Uterus (tissue), 4 donors: ENCODE results near the gene CATSPER4. TPM values are rescaled to one million over a fixed set of nuclear protein-coding genes. Genes with fewer than 3 reads are reported as not detected.

Experiments
- DNase-seq, 2 donors: peaks; one replicate each; pipeline ENCODE4 v3.0.0-alpha.2; 2019 to 2020
- H3K27ac ChIP-seq, 2 donors: fragments of 200-600 bp; sonication (generic); 1 replicate in 1 of 2; 2 replicates in 1 of 2; pipeline ENCODE4 v1.5.1; 2016 to 2018
- H3K27me3 ChIP-seq, 2 donors: fragments of 200-600 bp; sonication (generic); one replicate each; pipeline ENCODE4 v1.5.1; 2018 to 2019; ENCODE audit warnings: control low read depth in 1 of 2
- H3K36me3 ChIP-seq, 2 donors: fragments of 200-600 bp; sonication (generic); one replicate each; pipeline ENCODE4 v1.5.1; 2019; ENCODE audit warnings: control low read depth in 1 of 2
- H3K4me1 ChIP-seq, 2 donors: fragments of 200-600 bp; sonication (generic); one replicate each; pipeline ENCODE4 v1.5.1; 2018 to 2019; ENCODE audit warnings: control low read depth in 1 of 2
- H3K4me3 ChIP-seq, 2 donors: fragments of 200-600 bp; sonication (generic); 1 replicate in 1 of 2; 2 replicates in 1 of 2; pipeline ENCODE4 v1.5.1; 2018 to 2019; ENCODE audit warnings: mild to moderate bottlenecking in 1 of 2
- H3K9me3 ChIP-seq, 2 donors: fragments of 200-600 bp; sonication (generic); one replicate each; pipeline ENCODE4 v1.5.1; 2019; ENCODE audit warnings: control low read depth in 1 of 2
- POLR2A ChIP-seq, 2 donors: fragments of 450-650 bp; IDR thresholded peaks; one replicate each; pipeline ENCODE4 v1.6.1; 2016; ENCODE audit warnings: antibody characterized with exemption in 2 of 2, mild to moderate bottlenecking in 1 of 2, moderate library complexity in 1 of 2
- intact Hi-C: fragments of 100-400 bp; cut with DNase I; formaldehyde crosslinking; loops from one replicate; pipeline ENCODE4 v1.15.1; 2023; ENCODE audit warnings: low total_unique reads
- total RNA-seq, 4 donors: library from RNA; depleted of rRNA in 3 of 4; stranded (reverse); fragments of >200 nt in 3 of 4; gene quantifications; one replicate each; pipeline versions ENCODE4 v1.1.0 to v1.2.4, GENCODE V29; 2014 to 2023
- TF ChIP-seq, protein P1 (sequence below), 4 experiments: fragments of 200-600 bp in 2 of 4; fragments of 450-650 bp in 2 of 4; sonication (generic) in 2 of 4; IDR thresholded peaks; one replicate each; pipeline ENCODE4 v1.5.1; 2016 to 2019; ENCODE audit warnings: antibody characterized with exemption in 4 of 4, mild to moderate bottlenecking in 2 of 4, moderate library complexity in 1 of 4
- donor health status: DM: yes; HTN: yes; CAD: no.

Gene CATSPER4
- total RNA-seq, 4 donors from 2014 or later: not detected

DNA sequence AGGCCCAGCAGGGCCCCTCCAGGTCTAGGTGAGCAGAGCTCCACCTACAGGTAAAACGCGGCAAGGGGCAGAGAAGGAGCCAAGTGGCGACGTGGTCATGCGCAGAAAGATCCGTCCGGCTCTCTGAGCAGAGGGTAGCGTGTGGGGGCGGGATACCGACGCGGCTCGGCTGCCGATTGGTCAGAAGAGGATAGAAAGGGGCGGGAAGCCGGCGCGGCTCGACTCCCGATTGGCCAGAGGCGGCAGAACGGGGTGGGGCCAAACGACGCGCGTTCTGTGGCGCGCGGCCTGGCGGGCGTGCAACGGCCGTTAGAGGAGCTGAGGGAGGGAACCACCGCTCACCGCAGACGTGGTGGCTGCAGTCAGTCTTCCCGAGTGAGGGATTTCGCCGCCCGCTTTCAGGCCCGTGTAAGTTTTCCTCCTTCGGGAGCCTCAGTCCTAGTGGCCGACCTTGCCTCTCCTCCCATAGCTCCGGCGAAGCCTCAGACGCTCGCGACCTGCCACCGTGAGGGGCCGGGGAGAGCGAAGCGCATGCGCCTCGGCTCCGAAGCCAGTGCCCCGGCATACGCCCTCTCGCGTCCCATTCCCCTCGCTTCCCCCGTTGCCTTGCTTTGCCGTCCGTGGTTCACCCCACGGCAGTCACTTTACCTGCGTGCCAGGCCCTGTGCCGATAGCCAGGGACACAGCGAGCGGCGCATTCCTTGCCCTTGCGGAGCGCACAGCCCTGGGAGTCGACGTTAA is 43.7 kb downstream of the CATSPER4 start, which contains the start of gene CEP85:
Gene CEP85 (plus strand): TSS at position 298 of the 741 bp plus-strand sequence. CDS start 5,584 bp downstream, outside the sequence.
- Histone ChIP-seq H3K4me3 (peak within 1 kb of the TSS; percentile 46 to 61), H3K27ac (peak within 1 kb of the TSS; percentile 73 to 87), H3K36me3 (no peaks in the 10 kb centered on the region), H3K4me1 (no peaks in the 10 kb centered on the region), H3K9me3 (no peaks in the 10 kb centered on the region), H3K27me3 (no peaks in the 10 kb centered on the region)
- intact Hi-C loops: no loop called here
- DNase-seq: peak; percentile 97 to 98
- TF ChIP-seq POLR2A (IDR thresholded peaks at IDR 0.05): peak; percentile 79 to 89
- TF ChIP-seq, protein P1, sequence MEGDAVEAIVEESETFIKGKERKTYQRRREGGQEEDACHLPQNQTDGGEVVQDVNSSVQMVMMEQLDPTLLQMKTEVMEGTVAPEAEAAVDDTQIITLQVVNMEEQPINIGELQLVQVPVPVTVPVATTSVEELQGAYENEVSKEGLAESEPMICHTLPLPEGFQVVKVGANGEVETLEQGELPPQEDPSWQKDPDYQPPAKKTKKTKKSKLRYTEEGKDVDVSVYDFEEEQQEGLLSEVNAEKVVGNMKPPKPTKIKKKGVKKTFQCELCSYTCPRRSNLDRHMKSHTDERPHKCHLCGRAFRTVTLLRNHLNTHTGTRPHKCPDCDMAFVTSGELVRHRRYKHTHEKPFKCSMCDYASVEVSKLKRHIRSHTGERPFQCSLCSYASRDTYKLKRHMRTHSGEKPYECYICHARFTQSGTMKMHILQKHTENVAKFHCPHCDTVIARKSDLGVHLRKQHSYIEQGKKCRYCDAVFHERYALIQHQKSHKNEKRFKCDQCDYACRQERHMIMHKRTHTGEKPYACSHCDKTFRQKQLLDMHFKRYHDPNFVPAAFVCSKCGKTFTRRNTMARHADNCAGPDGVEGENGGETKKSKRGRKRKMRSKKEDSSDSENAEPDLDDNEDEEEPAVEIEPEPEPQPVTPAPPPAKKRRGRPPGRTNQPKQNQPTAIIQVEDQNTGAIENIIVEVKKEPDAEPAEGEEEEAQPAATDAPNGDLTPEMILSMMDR (IDR thresholded peaks at IDR 0.05): peak; percentile 74 to 89 (median 76)

DNA sequence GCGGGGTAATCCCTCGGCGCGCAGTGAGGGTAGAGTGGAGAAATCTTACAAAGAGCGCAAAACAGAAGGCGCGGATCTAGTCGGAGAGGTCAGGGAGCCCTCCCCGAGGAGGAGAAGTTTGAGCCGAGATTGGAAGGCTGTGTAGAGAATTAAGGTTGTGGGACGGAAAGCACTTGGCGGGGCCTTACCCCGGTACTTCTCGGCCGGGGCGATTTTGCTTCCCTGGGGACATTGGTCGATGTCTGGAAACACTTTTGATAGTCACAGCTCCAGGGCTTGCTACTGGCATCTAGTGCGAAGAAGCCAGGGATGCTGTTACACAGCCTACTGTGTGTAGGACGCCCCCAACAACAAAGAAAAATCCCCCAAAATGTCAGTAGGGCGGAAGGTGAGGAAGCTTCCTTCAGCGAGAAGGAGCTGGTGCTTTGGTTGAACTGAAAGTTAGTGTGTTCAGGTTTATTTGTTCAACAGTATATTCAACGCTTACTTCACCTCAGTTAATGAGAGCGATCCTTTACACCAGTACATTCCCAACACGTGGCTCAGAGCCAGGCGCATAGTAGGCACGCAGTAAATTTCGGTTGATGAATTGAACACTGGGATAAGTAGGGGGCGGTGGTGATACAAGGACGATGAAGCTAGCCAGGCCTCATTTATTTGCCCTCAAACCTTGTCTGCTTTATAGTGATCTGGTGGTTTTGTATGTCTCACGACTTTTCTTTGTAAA is 44.4 kb downstream of the CATSPER4 start:
- DNase-seq: no peak
- Histone ChIP-seq H3K27ac (peak overlapping the region; percentile 73 to 87), H3K36me3 (no peaks in the 10 kb centered on the region), H3K9me3 (no peaks in the 10 kb centered on the region), H3K27me3 (no peaks in the 10 kb centered on the region), H3K4me1 (no peaks in the 10 kb centered on the region), H3K4me3 (peak overlapping the region; percentile 46 to 61)
- TF ChIP-seq, protein P1 (IDR thresholded peaks at IDR 0.05): no peak
- TF ChIP-seq POLR2A (IDR thresholded peaks at IDR 0.05): no peak
- intact Hi-C loops: no loop called here

DNA sequence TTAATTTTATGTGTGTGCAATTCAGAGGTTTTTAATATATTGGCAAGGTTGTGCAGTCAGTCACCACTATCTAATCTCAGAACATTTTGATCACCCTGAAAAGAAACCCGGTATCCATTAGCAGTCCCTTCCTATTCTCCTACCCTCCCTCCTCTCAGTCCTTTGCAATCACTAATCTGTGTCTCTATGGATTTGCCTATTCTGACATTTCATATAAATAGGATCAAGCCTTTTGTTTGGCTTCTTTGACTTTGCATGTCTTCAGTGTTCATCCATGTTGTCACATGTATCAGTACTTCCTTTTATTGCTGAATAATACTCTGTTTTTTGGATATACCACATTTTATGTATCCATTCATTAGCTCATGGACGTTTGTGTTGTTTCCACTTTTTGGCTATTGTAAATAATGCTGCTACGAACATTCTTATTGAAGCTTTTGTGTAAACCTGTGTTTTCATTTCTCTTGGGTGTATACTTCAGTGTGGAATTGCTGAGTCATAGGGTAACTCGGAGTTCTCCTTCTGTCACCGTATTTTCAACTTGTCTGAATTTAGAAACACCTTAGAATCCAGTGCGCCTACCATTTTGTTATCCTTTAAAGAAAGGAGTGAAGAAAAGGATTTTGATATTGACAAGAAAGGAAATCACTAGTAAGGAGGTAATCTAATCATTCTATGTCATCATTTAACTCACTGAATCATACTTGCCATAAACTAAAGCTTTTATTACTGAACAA is 47.0 kb downstream of the CATSPER4 start:
- Histone ChIP-seq H3K4me3 (no peak overlapping the region), H3K4me1 (no peaks in the 10 kb centered on the region), H3K27me3 (no peaks in the 10 kb centered on the region), H3K27ac (no peak overlapping the region), H3K9me3 (no peaks in the 10 kb centered on the region), H3K36me3 (no peaks in the 10 kb centered on the region)
- DNase-seq: no peak
- TF ChIP-seq POLR2A (IDR thresholded peaks at IDR 0.05): no peak
- TF ChIP-seq, protein P1 (IDR thresholded peaks at IDR 0.05): no peak
- intact Hi-C loops: no loop called here

DNA sequence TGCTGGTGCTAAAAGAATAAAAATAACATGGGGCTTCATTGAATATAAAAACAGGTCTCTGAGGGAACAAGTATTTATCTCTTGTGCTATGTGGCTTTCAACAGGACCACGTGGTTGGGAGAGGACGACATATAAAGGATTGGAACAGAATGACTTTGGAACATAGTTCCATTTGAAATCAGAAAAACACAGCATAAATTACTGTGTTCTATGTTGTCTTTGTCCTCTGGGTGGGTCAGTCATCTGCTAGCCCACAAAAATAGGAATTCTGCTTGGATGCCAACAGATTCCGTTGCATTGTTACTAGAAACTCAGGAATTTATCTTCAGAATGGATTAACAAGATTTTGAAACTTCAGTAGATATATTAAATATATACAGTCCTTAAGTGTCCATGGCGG is 49.5 kb downstream of the CATSPER4 start:
- TF ChIP-seq, protein P1 (IDR thresholded peaks at IDR 0.05): no peak
- H3K4me1 ChIP-seq: no peaks in the 10 kb centered on the region
- no peak overlapping the region for H3K4me3 ChIP-seq
- H3K27ac ChIP-seq: no peak overlapping the region
- H3K36me3 ChIP-seq: no peaks in the 10 kb centered on the region
- no peaks in the 10 kb centered on the region for H3K27me3 ChIP-seq
- DNase-seq: no peak
- H3K9me3 ChIP-seq: no peaks in the 10 kb centered on the region
- intact Hi-C loops: no loop called here

Other genes with a start within 250 kb of the CATSPER4 start
- gene PAFAH2, start 192.5 kb upstream of the CATSPER4 start, total RNA-seq: 10 to 100 TPM in 1 of 4 donors, 1 to 10 TPM in 3; 6.2 to 12.3 (median 9.2) TPM
- gene EXTL1, start 168.8 kb upstream of the CATSPER4 start, total RNA-seq: 1 to 10 TPM in 2 of 4 donors, under 1 TPM in 1, not detected in 1; 0.26 to 2.7 (median 1.7) TPM
- gene SLC30A2, start 144.5 kb upstream of the CATSPER4 start, total RNA-seq: under 1 TPM in 2 of 4 donors, not detected in 2; 0.07 to 0.49 TPM
- 1 to 10 TPM in 1 of 4 donors, under 1 TPM in 1, not detected in 2; 0.77 to 5.4 TPM for gene TRIM63, start 123.0 kb upstream of the CATSPER4 start, total RNA-seq
- gene PDIK1L, start 78.8 kb upstream of the CATSPER4 start, total RNA-seq: 10 to 100 TPM; 13.8 to 95.6 (median 20.9) TPM
- 10 to 100 TPM in 2 of 4 donors, 1 to 10 TPM in 2; 3.2 to 21.0 (median 14.0) TPM for gene FAM110D, start 31.5 kb upstream of the CATSPER4 start, total RNA-seq
- gene C1orf232, start 21.6 kb upstream of the CATSPER4 start, total RNA-seq: not detected
- 10 to 100 TPM in 3 of 4 donors, 1 to 10 TPM in 1; 7.9 to 27.1 (median 16.3) TPM for gene ZNF593, start 20.7 kb upstream of the CATSPER4 start, total RNA-seq
- not detected for gene ZNF593OS, start 18.8 kb upstream of the CATSPER4 start, total RNA-seq
- gene CNKSR1, start 13.1 kb upstream of the CATSPER4 start, total RNA-seq: 10 to 100 TPM in 2 of 4 donors, 1 to 10 TPM in 1, under 1 TPM in 1; 0.29 to 13.3 (median 7.2) TPM
- 10 to 100 TPM in 1 of 4 donors, 1 to 10 TPM in 3; 1.8 to 14.0 (median 5.3) TPM for gene CEP85, start 43.6 kb downstream of the CATSPER4 start, total RNA-seq
- gene SH3BGRL3, start 89.5 kb downstream of the CATSPER4 start, total RNA-seq: 10 to 100 TPM in 3 of 4 donors, 1 to 10 TPM in 1; 5.0 to 86.6 (median 52.3) TPM
- 10 to 100 TPM in 3 of 4 donors, 1 to 10 TPM in 1; 7.4 to 36.5 (median 13.4) TPM for gene UBXN11, start 116.0 kb downstream of the CATSPER4 start, total RNA-seq
- gene CD52, start 127.4 kb downstream of the CATSPER4 start, total RNA-seq: 1 to 10 TPM in 1 of 4 donors, not detected in 3; 7.8 TPM
- 1 to 10 TPM in 1 of 4 donors, not detected in 3; 3.0 TPM for gene CRYBG2, start 163.5 kb downstream of the CATSPER4 start, total RNA-seq
- not detected for gene ZNF683, start 182.1 kb downstream of the CATSPER4 start, total RNA-seq
- gene LIN28A, start 220.2 kb downstream of the CATSPER4 start, total RNA-seq: under 1 TPM in 1 of 4 donors, not detected in 3; 0.14 TPM
- 10 to 100 TPM in 3 of 4 donors, 1 to 10 TPM in 1; 7.1 to 42.6 (median 26.6) TPM for gene DHDDS, start 241.7 kb downstream of the CATSPER4 start, total RNA-seq